PC-9 (cell line): ENCODE data around the gene AMOTL1. TPM values are rescaled to one million over a fixed set of nuclear protein-coding genes. Genes with fewer than 3 reads are reported as not detected.

Experiments used
- BruUV-seq: library from RNA; stranded (reverse); fragments of 400-500 nt; replicated peaks from 2 replicates; lab custom pipeline; 2021; lab: Mats Ljungman, UMichigan
- CTCF ChIA-PET: fragments of 300-600 bp; sonication (Branson Sonifier 250); formaldehyde crosslinking; loops from one replicate; lab custom pipeline; 2022; ENCODE audit warnings: antibody characterized with exemption; lab: Charles Lee
- POLR2A ChIA-PET: fragments of 300-600 bp; sonication (Branson Sonifier 250); formaldehyde crosslinking; loops from one replicate; lab custom pipeline; 2022; ENCODE audit warnings: antibody characterized with exemption; ENCODE audit not compliant: unreplicated experiment; lab: Charles Lee
- DNase-seq, 2 experiments: peaks; one replicate each; pipeline versions ENCODE4 v3.0.0 to v3.0.0-alpha.2; 2015 to 2022; ENCODE audit warnings: mixed read lengths in 1 of 2
- H2AFZ ChIP-seq: fragments of 200-600 bp; sonication (generic); 2 replicates; pipeline ENCODE4 v1.8.1; 2017; ENCODE audit warnings: antibody characterized with exemption
- H3F3A ChIP-seq: fragments of 200-600 bp; sonication (generic); 2 replicates; pipeline ENCODE4 v1.8.1; 2017; ENCODE audit warnings: antibody characterized with exemption, mild to moderate bottlenecking, low read depth; ENCODE audit not compliant: insufficient read depth
- H3K27ac ChIP-seq: fragments of 200-600 bp; sonication (generic); 2 replicates; pipeline ENCODE4 v1.6.1; 2016; ENCODE audit warnings: mixed run types
- H3K27me3 ChIP-seq: fragments of 200-600 bp; sonication (generic); 2 replicates; pipeline ENCODE4 v1.6.1; 2016; ENCODE audit warnings: low read depth, mixed run types; ENCODE audit not compliant: insufficient read depth
- H3K36me3 ChIP-seq: fragments of 200-600 bp; sonication (generic); 2 replicates; pipeline ENCODE4 v1.6.1; 2016; ENCODE audit warnings: low read depth, mixed run types
- H3K4me1 ChIP-seq: fragments of 200-600 bp; sonication (generic); replicated peaks from 2 replicates; pipeline ENCODE4 v1.6.1; 2016; ENCODE audit warnings: mixed run types; ENCODE audit not compliant: insufficient read depth
- H3K4me2 ChIP-seq: fragments of 200-600 bp; sonication (generic); 2 replicates; pipeline ENCODE4 v1.6.1; 2017; ENCODE audit warnings: mixed run types
- H3K4me3 ChIP-seq: fragments of 200-600 bp; sonication (generic); 2 replicates; pipeline ENCODE4 v1.6.1; 2016; ENCODE audit warnings: mixed run types
- H3K79me2 ChIP-seq: fragments of 200-600 bp; sonication (generic); 2 replicates; pipeline ENCODE4 v1.6.1; 2017; ENCODE audit warnings: low read depth, mixed run types
- H3K9me2 ChIP-seq: fragments of 200-600 bp; sonication (generic); 2 replicates; pipeline ENCODE4 v1.8.1; 2017; ENCODE audit warnings: mild to moderate bottlenecking; ENCODE audit not compliant: insufficient read depth
- H3K9me3 ChIP-seq: fragments of 200-600 bp; sonication (generic); 2 replicates; pipeline ENCODE4 v1.8.1; 2016; ENCODE audit warnings: low read depth; ENCODE audit not compliant: insufficient read depth
- H4K20me1 ChIP-seq: fragments of 200-600 bp; sonication (generic); 2 replicates; pipeline ENCODE4 v1.8.1; 2017; ENCODE audit not compliant: insufficient read depth
- CTCF ChIP-seq: fragments of 200-600 bp; sonication (generic); conservative IDR thresholded peaks from 2 replicates; pipeline ENCODE4 v1.6.1; 2017; ENCODE audit warnings: mixed run types, antibody characterized with exemption, mild to moderate bottlenecking, moderate library complexity
- EZH2 ChIP-seq: fragments of 200-600 bp; sonication (generic); IDR thresholded peaks from 2 replicates; pipeline ENCODE4 v1.8.0; 2017; ENCODE audit warnings: antibody characterized with exemption, low read depth
- intact Hi-C: fragments of 100-400 bp; cut with micrococcal nuclease; formaldehyde crosslinking; loops from one replicate; pipeline ENCODE4 v1.10.0; 2022; ENCODE audit not compliant: unreplicated experiment
- total RNA-seq: library from RNA; stranded (reverse); gene quantifications from 2 replicates; pipeline ENCODE4 v1.2.3, GENCODE V29; 2021

AMOTL1 gene
- total RNA-seq, 1 experiment from 2014 or later, result 60.5 TPM

- Histone ChIP-seq H3K4me3 (no peak overlapping the region), H3K27ac (no peak overlapping the region), H3K27me3 (no peaks in the 10 kb centered on the region), H3K4me1 (peaks cover 54% of the 10 kb centered on the region), H3F3A (peaks cover 52% of the 10 kb centered on the region), H3K9me2 (no peaks in the 10 kb centered on the region), H2AFZ (no peak overlapping the region), H3K9me3 (no peaks in the 10 kb centered on the region; the same call in 1 of the 2 replicates), H3K4me2 (no peak overlapping the region), H4K20me1 (peaks cover 19% of the 10 kb centered on the region; the same call in 1 of the 2 replicates), H3K79me2 (peaks cover 99% of the 10 kb centered on the region), H3K36me3 (peaks cover 54% of the 10 kb centered on the region)
- CTCF ChIA-PET, result no interaction called here
- DNase-seq, result no peak
- POLR2A ChIA-PET, result no interaction called here
- TF ChIP-seq CTCF (no peak), EZH2 (no peak)
- BruUV-seq, result no TSS peak
- intact Hi-C loops, result no loop called here
These were observed 28.7 kb downstream of the AMOTL1 start for GRCh38 chr11:94796863-94797262.

GRCh38 chr11:94799726-94800125, 31.6 kb downstream of the AMOTL1 start:
- no TSS peak for BruUV-seq
- H3K79me2 ChIP-seq, result peaks cover 100% of the 10 kb centered on the region
- intact Hi-C loops, result no loop called here

GRCh38 chr11:94800414-94800813, 32.3 kb downstream of the AMOTL1 start:
- POLR2A ChIA-PET, result no interaction called here
- Histone ChIP-seq H3K4me3 (no peak overlapping the region), H2AFZ (no peak overlapping the region), H3K4me1 (peaks cover 18% of the 10 kb centered on the region), H3K27me3 (no peaks in the 10 kb centered on the region), H3K9me3 (no peaks in the 10 kb centered on the region; the same call in 1 of the 2 replicates), H3K27ac (no peak overlapping the region), H3K9me2 (no peaks in the 10 kb centered on the region), H4K20me1 (peaks cover 43% of the 10 kb centered on the region), H3K36me3 (peaks cover 69% of the 10 kb centered on the region), H3F3A (peaks cover 18% of the 10 kb centered on the region), H3K79me2 (peaks cover 100% of the 10 kb centered on the region), H3K4me2 (no peak overlapping the region)
- CTCF ChIA-PET, result no interaction called here
- TF ChIP-seq CTCF, result no peak
- no peak for TF ChIP-seq EZH2
- BruUV-seq, result no TSS peak
- intact Hi-C loops, result no loop called here
- DNase-seq, result no peak

More at GRCh38 chr11:94799726-94800125, 31.6 kb downstream of the AMOTL1 start:
- TF ChIP-seq EZH2, result no peak
- TF ChIP-seq CTCF, result no peak
- no peak for DNase-seq
- ChIA-PET CTCF (no interaction called here), POLR2A (no interaction called here)
- H3F3A ChIP-seq, result peaks cover 24% of the 10 kb centered on the region
- no peak overlapping the region for H2AFZ ChIP-seq
- H3K4me1 ChIP-seq, result peaks cover 25% of the 10 kb centered on the region
- no peaks in the 10 kb centered on the region; the same call in 1 of the 2 replicates for H3K9me3 ChIP-seq
- H3K36me3 ChIP-seq, result peaks cover 68% of the 10 kb centered on the region
- H3K9me2 ChIP-seq, result no peaks in the 10 kb centered on the region
- no peak overlapping the region for H3K4me3 ChIP-seq
- H3K27me3 ChIP-seq, result no peaks in the 10 kb centered on the region
- no peak overlapping the region for H3K27ac ChIP-seq
- peaks cover 39% of the 10 kb centered on the region for H4K20me1 ChIP-seq
- H3K4me2 ChIP-seq, result no peak overlapping the region
